Measurements from ENCODE around the gene PAGR1. TPM values are rescaled to one million over a fixed set of nuclear protein-coding genes. Genes with fewer than 3 reads are reported as not detected.

Gene PAGR1
- total and polyA plus RNA-seq, 2 of the 13 experiments (the other 11 are each of a cell fraction or from before 2014, with no cell fraction given), result 9.8 to 66.4 TPM

DNA sequence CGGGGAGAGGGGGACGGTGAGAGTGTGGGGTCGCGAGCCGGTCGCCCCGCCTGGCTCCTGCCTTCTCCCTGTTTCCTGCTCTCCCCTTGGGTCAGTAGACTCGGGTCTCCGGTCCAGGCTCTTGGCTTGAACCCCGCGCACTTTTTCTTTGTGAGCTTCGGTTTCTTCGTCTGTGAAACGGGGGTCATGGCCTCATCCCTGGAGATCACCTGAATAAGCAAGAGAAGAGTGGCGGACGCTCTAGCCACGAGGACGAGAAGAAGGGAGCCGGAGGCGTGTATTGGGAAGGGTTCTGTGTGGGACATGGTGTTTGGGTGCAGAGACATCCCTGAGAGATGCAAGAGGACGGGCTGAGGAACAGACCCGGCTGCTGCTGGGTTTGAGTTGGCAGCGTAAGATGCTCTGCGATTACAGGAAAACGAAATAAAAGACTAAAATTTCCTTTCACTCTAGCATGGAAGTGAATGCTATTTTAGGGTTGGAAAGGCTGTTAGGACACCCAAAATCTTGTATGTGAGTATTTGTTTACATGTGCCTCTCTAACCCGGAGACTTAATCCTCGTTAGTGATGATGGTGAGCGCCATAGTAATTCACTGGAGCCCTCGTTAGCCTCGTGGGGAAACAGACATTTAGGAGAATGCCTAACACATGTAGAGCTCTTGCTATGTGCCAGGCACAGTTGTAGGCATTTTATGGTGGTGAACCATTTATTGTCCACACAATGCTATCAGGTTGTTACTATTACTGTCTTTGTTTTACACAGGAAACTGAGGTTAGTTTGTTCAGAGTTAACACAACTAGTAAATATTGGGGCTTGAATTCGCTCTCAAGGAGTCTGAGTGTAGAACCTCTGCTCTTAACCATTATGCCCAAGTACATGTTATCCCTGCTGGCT, 24.8 kb upstream of the PAGR1 start (continued):
- TF ChIP-seq, protein P1, sequence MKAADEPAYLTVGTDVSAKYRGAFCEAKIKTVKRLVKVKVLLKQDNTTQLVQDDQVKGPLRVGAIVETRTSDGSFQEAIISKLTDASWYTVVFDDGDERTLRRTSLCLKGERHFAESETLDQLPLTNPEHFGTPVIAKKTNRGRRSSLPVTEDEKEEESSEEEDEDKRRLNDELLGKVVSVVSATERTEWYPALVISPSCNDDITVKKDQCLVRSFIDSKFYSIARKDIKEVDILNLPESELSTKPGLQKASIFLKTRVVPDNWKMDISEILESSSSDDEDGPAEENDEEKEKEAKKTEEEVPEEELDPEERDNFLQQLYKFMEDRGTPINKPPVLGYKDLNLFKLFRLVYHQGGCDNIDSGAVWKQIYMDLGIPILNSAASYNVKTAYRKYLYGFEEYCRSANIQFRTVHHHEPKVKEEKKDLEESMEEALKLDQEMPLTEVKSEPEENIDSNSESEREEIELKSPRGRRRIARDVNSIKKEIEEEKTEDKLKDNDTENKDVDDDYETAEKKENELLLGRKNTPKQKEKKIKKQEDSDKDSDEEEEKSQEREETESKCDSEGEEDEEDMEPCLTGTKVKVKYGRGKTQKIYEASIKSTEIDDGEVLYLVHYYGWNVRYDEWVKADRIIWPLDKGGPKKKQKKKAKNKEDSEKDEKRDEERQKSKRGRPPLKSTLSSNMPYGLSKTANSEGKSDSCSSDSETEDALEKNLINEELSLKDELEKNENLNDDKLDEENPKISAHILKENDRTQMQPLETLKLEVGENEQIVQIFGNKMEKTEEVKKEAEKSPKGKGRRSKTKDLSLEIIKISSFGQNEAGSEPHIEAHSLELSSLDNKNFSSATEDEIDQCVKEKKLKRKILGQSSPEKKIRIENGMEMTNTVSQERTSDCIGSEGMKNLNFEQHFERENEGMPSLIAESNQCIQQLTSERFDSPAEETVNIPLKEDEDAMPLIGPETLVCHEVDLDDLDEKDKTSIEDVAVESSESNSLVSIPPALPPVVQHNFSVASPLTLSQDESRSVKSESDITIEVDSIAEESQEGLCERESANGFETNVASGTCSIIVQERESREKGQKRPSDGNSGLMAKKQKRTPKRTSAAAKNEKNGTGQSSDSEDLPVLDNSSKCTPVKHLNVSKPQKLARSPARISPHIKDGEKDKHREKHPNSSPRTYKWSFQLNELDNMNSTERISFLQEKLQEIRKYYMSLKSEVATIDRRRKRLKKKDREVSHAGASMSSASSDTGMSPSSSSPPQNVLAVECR (CRISPR knock-in tag; IDR thresholded peaks at IDR 0.05; ENCODE audit: borderline replicate concordance), result 0 out of 2 replicates have a peak, but pooled peaks have one; percentile 73
- TF ChIP-seq, protein P2, sequence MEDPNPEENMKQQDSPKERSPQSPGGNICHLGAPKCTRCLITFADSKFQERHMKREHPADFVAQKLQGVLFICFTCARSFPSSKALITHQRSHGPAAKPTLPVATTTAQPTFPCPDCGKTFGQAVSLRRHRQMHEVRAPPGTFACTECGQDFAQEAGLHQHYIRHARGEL (CRISPR knock-in tag; IDR thresholded peaks at IDR 0.05), result 0 out of 2 replicates have a peak, but pooled peaks have one; percentile 2
- TF ChIP-seq KLF16 (CRISPR knock-in tag; IDR thresholded peaks at IDR 0.05), result peak in 1 of 2 experiments; percentile 25; a peak in 1 of 4 replicates
- 0 out of 2 replicates have a peak, but pooled peaks have one; percentile 15 for TF ChIP-seq CAMTA2 (CRISPR knock-in tag; IDR thresholded peaks at IDR 0.05; ENCODE audit: borderline replicate concordance)

Data from HepG2 (cell line).